Measurements from ENCODE around the gene HMGXB4.

HMGXB4 gene

DNA sequence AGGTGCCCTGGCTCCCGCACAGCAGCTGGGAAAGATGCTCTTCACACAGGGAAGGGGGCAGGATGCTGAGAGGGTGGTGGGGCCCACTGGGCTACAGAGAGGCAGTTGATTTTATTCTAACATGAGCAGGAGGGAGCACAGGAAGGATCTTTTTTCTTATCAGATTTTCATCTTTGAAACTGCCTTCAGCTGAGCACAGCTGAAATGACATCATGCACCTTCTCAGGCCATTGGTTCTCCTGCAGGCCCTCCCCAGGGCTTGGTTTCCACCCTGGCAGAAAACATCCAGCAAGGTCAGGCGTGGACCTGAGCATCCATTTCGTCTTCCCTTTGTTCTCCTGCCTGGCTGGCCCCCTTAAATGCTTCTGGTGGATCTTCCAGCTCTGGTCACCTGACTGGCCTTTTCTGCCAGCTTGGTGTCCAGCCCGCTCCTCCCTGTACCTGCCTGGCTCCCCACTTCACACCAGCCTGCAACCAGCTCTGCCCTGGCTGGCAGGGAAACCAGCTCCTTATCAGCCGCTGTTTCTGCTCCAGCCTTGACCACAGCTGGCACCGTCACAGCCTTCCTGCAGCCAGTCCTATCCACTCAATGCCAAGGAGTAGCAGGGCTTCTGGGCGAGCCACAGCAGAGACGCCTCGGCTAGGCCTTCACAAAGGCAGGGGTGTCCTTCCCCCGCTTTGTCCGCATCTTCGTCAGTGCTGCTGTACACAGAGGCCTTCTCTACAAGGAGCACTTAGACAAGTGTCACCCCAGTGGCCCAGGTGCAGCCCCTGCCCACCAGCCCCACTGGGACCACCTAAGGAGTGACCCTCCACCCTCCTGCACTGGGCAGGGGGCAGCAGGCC lies 78.9 kb downstream of the HMGXB4 start:
- TF ChIP-seq CTCF (IDR thresholded peaks at IDR 0.05; ENCODE audit: low read depth, low read length), result no peak
- no peak for DNase-seq (ENCODE audit: extremely low read depth, low read depth)

DNA sequence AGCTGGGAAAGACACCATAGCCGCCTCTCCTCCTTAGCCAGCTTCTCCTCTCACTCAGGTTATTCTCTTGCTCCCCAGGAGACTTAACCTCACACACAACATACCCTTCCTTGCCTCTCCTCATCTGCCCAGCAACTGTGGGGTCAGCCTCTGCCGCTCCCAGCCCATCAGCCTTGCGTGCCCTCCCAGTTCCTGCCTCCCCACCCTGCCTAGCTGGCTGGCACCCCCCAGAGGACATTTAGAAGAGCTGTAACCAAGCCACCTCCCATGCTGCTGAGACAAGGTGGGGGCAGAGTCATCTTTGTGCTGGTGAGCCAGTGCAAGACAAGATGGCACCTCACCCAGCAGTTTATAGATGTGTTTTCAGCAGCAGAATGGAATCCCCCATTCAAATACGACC lies 80.6 kb downstream of the HMGXB4 start:
- no peak for DNase-seq (ENCODE audit: extremely low read depth, low read depth)
- no peak for TF ChIP-seq CTCF (IDR thresholded peaks at IDR 0.05; ENCODE audit: low read depth, low read length)

DNA sequence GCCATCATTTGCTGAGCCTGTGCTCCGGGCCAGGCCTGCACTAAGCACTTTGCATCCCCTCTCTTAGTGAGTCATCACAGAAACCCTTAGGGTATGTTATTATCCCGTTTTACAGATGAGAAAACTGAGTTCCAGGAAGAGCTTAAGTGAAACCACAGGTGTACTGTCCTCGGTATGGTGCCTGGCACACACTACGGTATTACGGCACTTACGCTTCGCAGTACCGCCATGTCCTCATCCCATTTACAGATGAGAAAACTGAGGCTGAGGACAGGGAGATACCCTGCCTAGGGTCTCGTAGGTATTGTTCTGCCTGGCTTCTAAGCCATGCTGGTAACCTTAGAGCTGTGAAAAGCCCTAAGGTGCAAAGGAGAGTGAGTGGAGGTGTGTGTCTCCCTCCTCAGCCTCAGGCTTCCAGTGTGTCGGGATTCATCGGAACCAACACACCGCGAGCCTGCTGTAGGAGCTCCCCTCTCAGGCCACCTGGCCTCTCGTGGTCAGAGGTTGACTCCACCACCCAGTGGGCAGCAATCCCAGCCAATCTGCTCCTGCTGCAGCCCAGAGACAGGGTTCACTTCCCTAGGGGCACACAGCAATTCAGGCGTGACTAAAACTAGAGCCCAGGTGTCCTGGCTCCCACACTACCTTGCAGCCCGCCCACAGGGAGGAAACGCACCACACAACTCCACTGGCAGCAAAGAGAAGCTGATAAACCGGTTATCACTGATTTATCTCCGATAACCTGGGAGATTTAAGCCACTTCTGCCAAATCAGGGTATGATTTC lies 84.0 kb downstream of the HMGXB4 start:
- no peak for DNase-seq (ENCODE audit: extremely low read depth, low read depth)
- no peak for TF ChIP-seq CTCF (IDR thresholded peaks at IDR 0.05; ENCODE audit: low read depth, low read length)

- no peak for TF ChIP-seq CTCF (IDR thresholded peaks at IDR 0.05; ENCODE audit: low read depth, low read length)
- DNase-seq (ENCODE audit: extremely low read depth, low read depth), result no peak
Measured at GRCh38 chr22:35342390-35342789, 85.1 kb downstream of the HMGXB4 start.

DNA sequence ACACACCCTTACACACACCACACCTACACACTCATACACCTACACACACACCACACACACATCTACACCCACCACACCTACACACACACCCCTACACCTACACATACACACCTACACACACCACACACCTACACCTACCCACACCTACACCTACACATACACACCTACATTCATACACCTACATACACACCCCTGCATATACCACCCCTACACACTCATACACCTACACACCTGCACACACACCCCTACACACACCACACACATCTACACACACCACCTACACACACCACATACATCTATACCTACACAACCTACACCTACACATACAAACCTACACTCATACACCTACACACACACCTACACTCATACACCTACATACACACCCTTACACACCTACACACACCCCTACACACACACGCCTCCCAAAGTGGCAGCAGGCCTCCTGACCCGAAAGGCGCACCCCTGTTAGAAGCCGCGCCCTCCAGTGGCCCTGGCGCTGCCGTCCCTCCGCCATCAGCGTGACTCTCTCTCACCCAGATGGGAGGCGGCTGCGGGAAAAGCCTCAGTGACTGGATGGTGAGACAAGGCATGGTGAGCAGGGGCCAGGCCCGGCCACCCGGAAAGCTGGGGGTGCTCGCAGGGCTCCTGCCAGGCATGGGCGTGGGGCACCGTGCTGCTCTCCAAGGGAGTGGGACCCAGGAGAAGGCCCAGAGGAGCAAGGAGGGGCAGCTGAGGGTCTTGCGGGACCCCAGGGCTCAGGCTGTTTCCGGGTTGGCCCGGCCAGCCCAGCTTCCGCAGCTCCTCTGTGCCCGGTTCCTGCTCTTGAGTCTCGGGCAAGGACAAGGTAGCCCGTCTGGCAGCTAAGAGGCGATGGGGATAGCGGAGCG lies 86.6 kb downstream of the HMGXB4 start:
- no peak for DNase-seq (ENCODE audit: extremely low read depth, low read depth)
- TF ChIP-seq CTCF (IDR thresholded peaks at IDR 0.05; ENCODE audit: low read depth, low read length), result no peak

- DNase-seq (ENCODE audit: extremely low read depth, low read depth), result no peak
- no peak for TF ChIP-seq CTCF (IDR thresholded peaks at IDR 0.05; ENCODE audit: low read depth, low read length)
Measured at GRCh38 chr22:35344956-35345690, 87.8 kb downstream of the HMGXB4 start.

Measured in AG09319 (cell line).